Germinal center (tissue), 1 donor: ENCODE results near the gene CNTNAP3.
"Not testable (repeated sequence)": the region's sequence is repeated elsewhere in the genome, so short reads cannot be mapped to it uniquely, and the experiment has no call there.

ENCODE experiments used
- DNase-seq: peaks from one replicate; pipeline ENCODE4 v3.0.0; 2012; ENCODE audit warnings: mixed read lengths, low spot score

Gene CNTNAP3

DNA sequence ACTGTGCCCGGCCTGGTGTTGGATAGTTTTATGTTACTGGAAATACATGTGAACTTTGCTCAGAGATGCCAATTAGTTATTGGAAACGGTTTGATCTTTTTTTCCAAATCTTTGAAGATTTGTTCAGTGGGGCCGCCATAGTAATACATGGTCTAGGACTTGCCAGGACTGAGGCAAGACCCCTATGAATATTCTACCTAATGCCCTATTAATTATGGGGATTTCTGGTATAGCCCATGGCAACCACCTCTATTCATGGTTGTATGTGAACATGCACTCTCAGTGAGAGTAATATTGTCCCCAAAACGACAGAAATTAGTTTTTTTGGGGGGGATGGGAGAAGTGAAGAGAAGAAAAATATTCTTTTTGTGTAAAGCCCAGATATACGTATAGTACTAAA is 220.3 kb downstream of the CNTNAP3 start:
- not testable (repeated sequence) for DNase-seq

- not testable (repeated sequence) for DNase-seq
These were observed 225.0 kb downstream of the CNTNAP3 start for GRCh38 chr9:39062966-39063365.

DNA sequence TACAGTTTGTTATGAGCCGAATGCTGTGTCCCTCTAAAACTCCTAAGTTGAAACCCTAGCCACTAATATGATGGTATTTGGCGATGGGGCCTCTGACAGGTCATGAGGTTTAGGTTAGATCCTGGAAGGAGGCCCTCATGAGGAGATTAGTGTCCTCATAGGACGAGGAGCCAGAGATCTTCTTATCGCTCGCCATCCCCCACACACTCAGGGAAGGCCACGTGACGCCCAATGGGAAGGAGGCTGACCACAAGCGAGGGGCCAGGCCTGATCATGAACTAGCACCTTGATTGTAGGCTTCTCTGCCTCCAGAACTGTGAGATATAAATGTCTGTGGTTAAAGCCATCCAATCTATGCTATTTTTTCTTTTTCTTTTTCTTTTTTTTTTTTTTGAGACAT is 233.5 kb downstream of the CNTNAP3 start:
- not testable (repeated sequence) for DNase-seq

- DNase-seq = not testable (repeated sequence)
These were observed 241.1 kb downstream of the CNTNAP3 start for GRCh38 chr9:39046833-39047232.

DNA sequence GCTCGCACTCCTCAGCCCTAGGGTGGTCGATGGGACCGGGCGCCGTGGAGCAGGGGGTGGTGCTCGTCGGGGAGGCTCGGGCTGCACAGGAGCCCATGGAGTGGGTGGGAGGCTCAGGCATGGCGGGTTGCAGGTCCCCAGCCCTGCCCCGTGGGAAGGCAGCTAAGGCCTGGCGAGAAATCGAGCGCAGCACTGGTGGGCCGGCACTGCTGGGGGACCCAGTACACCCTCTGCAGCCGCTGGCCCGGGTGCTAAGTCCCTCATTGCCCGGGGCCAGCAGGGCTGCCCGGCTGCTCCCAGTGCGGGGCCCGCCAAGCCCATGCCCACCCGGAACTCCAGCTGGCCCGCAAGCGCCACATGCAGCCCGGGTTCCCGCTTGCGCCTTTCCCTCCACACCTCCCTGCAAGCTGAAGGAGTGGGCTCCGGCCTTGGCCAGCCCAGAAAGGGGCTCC is 245.6 kb downstream of the CNTNAP3 start:
- not testable (repeated sequence) for DNase-seq

DNA sequence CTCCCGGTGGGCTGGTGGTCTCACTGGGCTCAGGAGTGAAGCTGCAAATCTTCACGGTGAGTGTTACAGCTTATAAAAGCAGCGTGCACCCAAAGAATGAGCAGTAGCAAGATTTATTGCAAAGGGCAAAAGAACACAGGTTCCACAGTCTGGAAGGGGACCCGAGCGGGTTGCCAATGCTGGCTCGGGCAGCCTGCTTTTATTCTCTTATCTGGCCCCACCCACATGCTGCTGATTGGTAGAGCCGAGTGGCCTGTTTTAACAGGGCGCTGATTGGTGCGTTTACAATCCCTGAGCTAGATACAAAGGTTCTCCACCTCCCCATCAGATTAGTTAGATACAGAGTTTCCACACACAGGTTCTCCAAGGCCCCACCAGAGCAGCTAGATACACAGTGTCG is 246.2 kb downstream of the CNTNAP3 start:
- DNase-seq = not testable (repeated sequence)

DNA sequence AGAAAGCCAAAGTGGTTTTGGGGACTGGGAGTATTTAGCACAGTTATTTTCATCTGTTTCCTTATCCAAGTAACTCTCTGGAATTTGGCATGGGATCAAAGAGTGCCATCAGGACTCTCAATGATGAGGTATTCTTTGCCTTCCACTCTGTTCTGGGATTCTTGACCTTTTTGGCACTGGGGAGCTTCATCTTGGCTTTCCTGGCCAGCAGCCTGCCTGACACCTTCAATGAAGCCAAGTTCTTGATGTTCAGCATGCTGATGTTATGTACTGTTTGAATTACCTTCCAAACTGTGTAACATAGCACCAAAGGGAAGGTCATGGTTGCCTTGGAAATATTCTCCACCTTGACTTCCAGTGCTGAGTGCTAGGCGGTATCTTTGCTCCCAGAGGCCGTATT is 248.8 kb downstream of the CNTNAP3 start:
- not testable (repeated sequence) for DNase-seq

- not testable (repeated sequence) for DNase-seq
These were observed 249.7 kb downstream of the CNTNAP3 start for GRCh38 chr9:39038221-39038620.

DNA sequence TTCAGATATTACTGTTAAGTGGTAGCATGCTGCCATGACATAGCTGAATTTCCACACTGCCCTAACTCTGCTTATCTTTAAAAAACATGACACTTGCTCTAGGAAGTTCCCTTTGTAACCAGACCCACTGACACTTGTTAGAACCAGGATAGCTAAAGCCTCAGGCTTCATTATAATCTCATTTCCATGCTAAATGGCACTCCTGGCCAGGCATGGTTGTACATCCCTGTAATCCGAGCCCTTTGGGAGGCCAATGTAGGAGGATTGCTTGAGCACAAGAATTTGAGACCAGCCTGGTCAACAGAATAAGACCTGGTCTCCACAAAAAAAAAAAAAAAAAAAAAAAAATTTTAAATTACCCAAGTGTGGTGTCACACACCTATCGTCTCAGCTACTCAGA is 254.1 kb downstream of the CNTNAP3 start:
- not testable (repeated sequence) for DNase-seq

- not testable (repeated sequence) for DNase-seq
These were observed 257.6 kb downstream of the CNTNAP3 start for GRCh38 chr9:39030204-39031019.

DNA sequence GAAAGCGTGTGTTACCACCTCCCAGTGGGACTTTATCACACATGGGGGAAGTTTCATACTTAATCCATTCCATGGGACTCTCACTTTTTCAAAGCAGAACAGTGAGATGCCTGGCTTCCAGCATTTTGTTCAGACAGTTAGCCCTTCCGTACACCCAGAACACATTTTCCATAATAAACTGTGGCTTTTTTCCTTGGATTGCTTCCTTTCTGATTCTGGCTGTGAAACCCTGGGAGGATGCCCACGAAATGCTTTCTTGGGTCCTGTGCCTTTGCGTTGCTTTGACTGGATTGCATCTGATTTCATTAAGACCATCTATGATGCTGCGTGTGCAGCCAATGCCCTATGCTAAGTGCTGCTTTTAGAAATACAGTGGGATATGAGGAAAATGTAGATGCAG is 259.1 kb downstream of the CNTNAP3 start:
- not testable (repeated sequence) for DNase-seq

DNA sequence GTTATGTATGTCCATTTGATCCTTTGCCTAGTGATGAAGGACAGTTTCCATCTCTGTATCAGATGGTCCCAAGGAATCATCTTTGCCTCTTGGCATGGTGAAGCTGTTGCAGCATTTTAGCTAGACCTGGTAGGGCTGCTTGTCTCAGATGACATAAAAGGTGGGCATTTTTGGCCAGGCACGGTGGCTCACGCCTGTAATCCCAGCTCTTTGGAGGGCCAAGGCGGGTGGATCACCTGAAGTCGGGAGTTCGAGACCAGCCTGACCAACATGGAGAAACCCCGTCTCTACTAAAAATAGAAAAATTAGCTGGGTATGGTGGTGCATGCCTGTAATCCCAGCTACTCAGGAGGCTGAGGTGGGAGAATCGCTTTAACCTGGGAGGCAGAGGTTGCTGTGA is 259.8 kb downstream of the CNTNAP3 start:
- DNase-seq = not testable (repeated sequence)

- DNase-seq = not testable (repeated sequence)
These were observed 261.9 kb downstream of the CNTNAP3 start for GRCh38 chr9:39025911-39026588.
